Stimulated activated naive CD8-positive, alpha-beta T cell treated with anti-CD3 and anti-CD28 coated beads, Interleukin-15, Interleukin-2, amounts not matched to agents 100 U/mL and 50 U/mL, for 24 hours (primary cell): ENCODE measurements around the gene ANKEF1.
A peak's percentile ranks its signal among the peaks of the same experiment; 100 is the strongest.

Experiments
- ATAC-seq: fragments of 150-1000 bp; cut with Tn5 transposase; one replicate; pipeline ENCODE4 v1.10.0; 2021
- DNase-seq: peaks from one replicate; pipeline ENCODE4 v3.0.0; 2021

ANKEF1 gene

GRCh38 chr20:10089871-10090587 is 55.2 kb downstream of the ANKEF1 start:
- no peak for DNase-seq

GRCh38 chr20:10090588-10091166 is 55.9 kb downstream of the ANKEF1 start:
- ATAC-seq, result peak; percentile 59
- DNase-seq, result peak; percentile 10

More at GRCh38 chr20:10089871-10090587, 55.2 kb downstream of the ANKEF1 start:
- no peak for ATAC-seq

- DNase-seq (no peak), ATAC-seq (no peak)
Measured at GRCh38 chr20:10093087-10093591, 58.4 kb downstream of the ANKEF1 start.

- DNase-seq (no peak), ATAC-seq (no peak)
Measured at GRCh38 chr20:10094566-10095173, 59.9 kb downstream of the ANKEF1 start.

GRCh38 chr20:10096790-10097189 is 62.0 kb downstream of the ANKEF1 start:
- ATAC-seq (no peak), DNase-seq (no peak)

- DNase-seq, result no peak
- no peak for ATAC-seq
Measured at GRCh38 chr20:10105046-10105445, 70.3 kb downstream of the ANKEF1 start.
